Mesothelial cell of epicardium (in vitro differentiated cells): ENCODE measurements around the gene ACOXL. TPM values are rescaled to one million over a fixed set of nuclear protein-coding genes. Genes with fewer than 3 reads are reported as not detected.

Experiments
- DNase-seq, 2 experiments: peaks; one replicate each; pipeline ENCODE4 v3.0.0; 2021; ENCODE audit warnings: low spot score in 2 of 2; ENCODE audit not compliant: unreplicated experiment in 2 of 2
- H3K27ac Mint-ChIP-seq: 2 replicates; pipeline ENCODE4 v1.8.0; 2021; ENCODE audit warnings: mixed read lengths
- H3K27me3 Mint-ChIP-seq: 2 replicates; pipeline ENCODE4 v1.8.0; 2021; ENCODE audit warnings: low read depth, mixed read lengths
- H3K36me3 Mint-ChIP-seq: 2 replicates; pipeline ENCODE4 v1.8.0; 2021; ENCODE audit warnings: mixed read lengths
- H3K4me1 Mint-ChIP-seq: 2 replicates; pipeline ENCODE4 v1.8.0; 2021; ENCODE audit warnings: mixed read lengths
- H3K4me3 Mint-ChIP-seq: 2 replicates; pipeline ENCODE4 v1.8.0; 2021; ENCODE audit warnings: mild to moderate bottlenecking, moderate library complexity, mixed read lengths
- H3K9me3 Mint-ChIP-seq: 2 replicates; pipeline ENCODE4 v1.8.0; 2021; ENCODE audit warnings: mixed read lengths
- total RNA-seq: library from RNA; stranded (reverse); gene quantifications from 3 replicates; pipeline ENCODE4 v1.2.1, GENCODE V29; 2021
- TF ChIP-seq, protein P1 (sequence below): fragments of 200-600 bp; sonication (generic); IDR thresholded peaks from one replicate; pipeline ENCODE4 v1.5.0; 2021; ENCODE audit warnings: antibody characterized with exemption; ENCODE audit not compliant: unreplicated experiment

Gene ACOXL
- total RNA-seq, 1 donor from 2014 or later = 0.20 TPM

- Mint-ChIP-seq H3K27ac (peak overlapping the region; percentile 44), H3K36me3 (no peaks in the 10 kb centered on the region), H3K4me3 (peak overlapping the region; percentile 71), H3K27me3 (peaks cover 49% of the 10 kb centered on the region), H3K4me1 (peaks cover 33% of the 10 kb centered on the region), H3K9me3 (no peaks in the 10 kb centered on the region)
- TF ChIP-seq, protein P1, sequence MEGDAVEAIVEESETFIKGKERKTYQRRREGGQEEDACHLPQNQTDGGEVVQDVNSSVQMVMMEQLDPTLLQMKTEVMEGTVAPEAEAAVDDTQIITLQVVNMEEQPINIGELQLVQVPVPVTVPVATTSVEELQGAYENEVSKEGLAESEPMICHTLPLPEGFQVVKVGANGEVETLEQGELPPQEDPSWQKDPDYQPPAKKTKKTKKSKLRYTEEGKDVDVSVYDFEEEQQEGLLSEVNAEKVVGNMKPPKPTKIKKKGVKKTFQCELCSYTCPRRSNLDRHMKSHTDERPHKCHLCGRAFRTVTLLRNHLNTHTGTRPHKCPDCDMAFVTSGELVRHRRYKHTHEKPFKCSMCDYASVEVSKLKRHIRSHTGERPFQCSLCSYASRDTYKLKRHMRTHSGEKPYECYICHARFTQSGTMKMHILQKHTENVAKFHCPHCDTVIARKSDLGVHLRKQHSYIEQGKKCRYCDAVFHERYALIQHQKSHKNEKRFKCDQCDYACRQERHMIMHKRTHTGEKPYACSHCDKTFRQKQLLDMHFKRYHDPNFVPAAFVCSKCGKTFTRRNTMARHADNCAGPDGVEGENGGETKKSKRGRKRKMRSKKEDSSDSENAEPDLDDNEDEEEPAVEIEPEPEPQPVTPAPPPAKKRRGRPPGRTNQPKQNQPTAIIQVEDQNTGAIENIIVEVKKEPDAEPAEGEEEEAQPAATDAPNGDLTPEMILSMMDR = no peak
- peak in 1 of 2 experiments; percentile 40 for DNase-seq
Observed at GRCh38 chr2:111118481-111118980, 386.2 kb downstream of the ACOXL start.

DNA sequence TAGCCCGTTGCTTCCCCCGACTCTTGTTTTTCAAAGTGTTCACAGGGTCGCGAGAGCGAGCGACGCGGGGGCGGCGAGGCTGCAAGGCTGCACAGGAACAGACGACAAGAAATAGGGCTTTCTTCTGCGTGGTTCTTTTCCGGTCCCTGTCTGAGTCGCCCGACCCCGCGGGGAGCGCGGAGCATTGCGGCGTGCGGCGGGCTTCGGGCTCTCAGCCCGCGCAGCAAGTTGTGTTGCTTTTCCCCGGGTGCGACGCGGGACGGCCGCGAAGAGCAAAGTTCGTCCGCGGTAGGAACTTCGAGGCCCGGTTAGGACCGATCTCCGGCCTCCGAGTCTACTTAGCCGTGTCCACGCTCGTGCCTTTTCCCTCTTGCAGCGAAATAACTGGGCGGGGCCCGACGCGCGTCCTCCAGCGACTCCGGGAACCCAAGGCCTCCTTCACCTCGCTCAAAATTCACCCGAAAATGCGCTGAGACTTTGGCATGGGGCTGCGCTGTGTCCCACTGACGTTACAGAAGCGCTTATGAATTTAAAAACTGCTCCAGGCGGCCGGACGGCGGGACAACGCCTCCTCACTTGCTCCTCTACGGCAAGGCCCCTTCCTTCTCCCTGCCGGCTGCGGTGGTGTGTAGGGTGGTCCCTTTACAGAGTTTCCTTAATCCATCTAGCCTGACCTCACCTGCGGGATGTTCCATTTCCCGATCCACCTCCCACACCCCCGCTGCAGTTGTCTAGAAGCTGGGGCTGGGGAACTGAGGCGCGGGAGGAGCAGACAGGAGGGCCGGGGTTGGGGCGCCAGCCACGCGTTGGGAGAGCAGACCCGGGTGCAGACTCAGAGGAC lies 386.8 kb downstream of the ACOXL start:
- Mint-ChIP-seq H3K27ac (no peak overlapping the region), H3K9me3 (no peaks in the 10 kb centered on the region), H3K27me3 (peaks cover 47% of the 10 kb centered on the region), H3K4me3 (peak overlapping the region; percentile 71), H3K36me3 (no peaks in the 10 kb centered on the region), H3K4me1 (peaks cover 36% of the 10 kb centered on the region)
- TF ChIP-seq, protein P1 = no peak
- DNase-seq = peak in 1 of 2 experiments; percentile 52

DNA sequence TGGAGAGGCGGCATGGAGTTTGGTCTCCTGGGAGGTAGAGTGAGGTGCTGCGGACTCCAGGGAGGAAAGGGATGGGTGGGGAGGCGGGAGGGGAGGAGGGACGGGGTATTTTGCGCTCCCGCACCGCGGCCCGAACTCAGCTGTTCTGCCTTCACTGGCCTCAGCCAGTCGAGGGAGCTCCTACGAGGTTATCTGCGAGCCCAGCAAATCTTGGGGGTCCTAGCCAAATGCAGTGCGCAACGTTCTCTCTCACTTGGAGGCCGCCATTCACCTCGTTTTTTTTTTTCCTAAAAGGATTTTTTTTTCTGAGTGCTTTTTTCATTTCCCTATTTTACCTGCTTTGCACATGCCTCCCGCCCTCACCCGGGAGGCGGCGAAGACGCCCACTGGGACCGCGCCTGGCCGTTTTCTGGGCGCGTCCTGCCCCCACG lies 387.5 kb downstream of the ACOXL start:
- Mint-ChIP-seq H3K36me3 (peaks cover 2% of the 10 kb centered on the region), H3K27ac (no peak overlapping the region), H3K4me3 (peak overlapping the region; percentile 71), H3K4me1 (peaks cover 39% of the 10 kb centered on the region), H3K9me3 (no peaks in the 10 kb centered on the region), H3K27me3 (peaks cover 43% of the 10 kb centered on the region)
- TF ChIP-seq, protein P1 = no peak
- DNase-seq = peak in 1 of 2 experiments; percentile 40

- H3K27me3 Mint-ChIP-seq = peaks cover 43% of the 10 kb centered on the region
- peak within 1 kb of the TSS; percentile 97 for H3K27ac Mint-ChIP-seq
- peak; percentile 90 to 97 for DNase-seq
- H3K4me3 Mint-ChIP-seq = peak within 1 kb of the TSS; percentile 90
- no peaks in the 10 kb centered on the region for H3K9me3 Mint-ChIP-seq
- H3K4me1 Mint-ChIP-seq = peaks cover 43% of the 10 kb centered on the region
- TF ChIP-seq, protein P1 = no peak
- peaks cover 2% of the 10 kb centered on the region for H3K36me3 Mint-ChIP-seq
Observed at GRCh38 chr2:111120253-111121027, 388.1 kb downstream of the ACOXL start, which contains the start of gene BCL2L11. BCL2L11 (plus strand) TSS chr2:111120914; CDS start chr2:111123746, 2,832 bp downstream.

- peak overlapping the region; percentile 90 for H3K4me3 Mint-ChIP-seq
- no peaks in the 10 kb centered on the region for H3K9me3 Mint-ChIP-seq
Observed at GRCh38 chr2:111121028-111121827, 388.9 kb downstream of the ACOXL start.

More at GRCh38 chr2:111121028-111121827, 388.9 kb downstream of the ACOXL start:
- H3K27me3 Mint-ChIP-seq = peaks cover 38% of the 10 kb centered on the region
- peak overlapping the region; percentile 97 for H3K27ac Mint-ChIP-seq
- DNase-seq = peak; percentile 39 to 70
- H3K4me1 Mint-ChIP-seq = peaks cover 51% of the 10 kb centered on the region
- H3K36me3 Mint-ChIP-seq = peaks cover 4% of the 10 kb centered on the region
- TF ChIP-seq, protein P1 = no peak
